ENCODE results near the gene TRRAP. TPM values are rescaled to one million over a fixed set of nuclear protein-coding genes. Genes with fewer than 3 reads are reported as not detected.

Gene TRRAP
- total and polyA plus RNA-seq, 2 of the 4 experiments (the other 2 are of a cell fraction) = 12.5 to 18.1 TPM

GRCh38 chr7:98982686-98983085, 104.4 kb downstream of the TRRAP start:
- dilution Hi-C loops (cut with HindIII; ENCODE audit: low sequenced_read_pairs, unreplicated experiment) = no loop called here

More at GRCh38 chr7:98982686-98983085, 104.4 kb downstream of the TRRAP start:
- peaks cover 63% of the 10 kb centered on the region for H3K36me3 ChIP-seq (ENCODE audit: control insufficient read depth, insufficient read depth, low read length)
- DNase-seq (no peak), ATAC-seq (ENCODE audit: low read depth) (no peak)
- H3K4ac ChIP-seq (ENCODE audit: low read depth, low read length) = no peak overlapping the region
- no peak overlapping the region for H4K5ac ChIP-seq (ENCODE audit: low read depth, low read length)
- no peaks in the 10 kb centered on the region for H4K20me1 ChIP-seq (ENCODE audit: insufficient read depth, low read length)
- BruUV-seq (replicated peaks) = no TSS peak
- H3K27ac ChIP-seq (ENCODE audit: insufficient read depth, low read length) = no peak overlapping the region
- no peak overlapping the region for H2AK9ac ChIP-seq (replicated peaks; ENCODE audit: low read depth, low read length, poor library complexity)
- ChIA-PET POLR2A (ENCODE audit: unreplicated experiment) (no interaction called here), CTCF (no interaction called here)
- intact Hi-C loops (cut with micrococcal nuclease) = loop anchor here (10.0 kb wide), 1 partner anchor 88 kb away; no protein-coding TSS in a partner anchor
- no peak overlapping the region for H3K23ac ChIP-seq (ENCODE audit: low read depth, low read length)
- no peak overlapping the region for H3K4me3 ChIP-seq (ENCODE audit: insufficient read depth, low read depth, low read length)
- WGBS, 2 experiments (ENCODE audit: extremely low coverage in 2 of 2, insufficient read length in 1 of 2) = 92% methylated on average over 4 of the region's 8 CpGs; no CpG with 5 or more reads in 1 of the 2 experiments
- H2AK5ac ChIP-seq (ENCODE audit: low read depth, low read length) = no peak overlapping the region
- H3K9me1 ChIP-seq (ENCODE audit: insufficient read depth, low read length) = no peaks in the 10 kb centered on the region; the same call in 1 of the 2 replicates
- H3K27me3 ChIP-seq (ENCODE audit: control insufficient read depth, insufficient read depth, low read length) = no peaks in the 10 kb centered on the region
- no peaks in the 10 kb centered on the region; a peak in 2 of 4 replicates for H3K79me1 ChIP-seq (ENCODE audit: low read depth in 1 of 2, low read length in 2 of 2)
- H3K56ac ChIP-seq (ENCODE audit: extremely low read depth, insufficient read depth, low read length) = no peak overlapping the region
- H2BK20ac ChIP-seq (ENCODE audit: low read depth, low read length) = no peak overlapping the region
- H4K8ac ChIP-seq (ENCODE audit: low read depth in 2 of 2, low read length in 2 of 2) = no peak overlapping the region
- no peak overlapping the region for H2BK15ac ChIP-seq (ENCODE audit: low read depth, low read length)
- TF ChIP-seq RFX5 (IDR thresholded peaks at IDR 0.05; ENCODE audit: low read depth, low read length) (no peak), RCOR1 (IDR thresholded peaks at IDR 0.05; ENCODE audit: insufficient replicate concordance, low read length) (no peak), MAFK (IDR thresholded peaks at IDR 0.05; ENCODE audit: low read depth, low read length) (no peak), CHD1 (IDR thresholded peaks at IDR 0.05; ENCODE audit: low read depth, low read length) (no peak)
- in situ Hi-C loops (cut with MboI; ENCODE audit: low sequenced_read_pairs) = no loop called here
- no peak overlapping the region for H2AFZ ChIP-seq (replicated peaks; ENCODE audit: low read length, poor library complexity)
- H3K9ac ChIP-seq (ENCODE audit: low read depth, low read length) = no peak overlapping the region
- no peak overlapping the region for H4K91ac ChIP-seq (ENCODE audit: insufficient read depth, low read depth, low read length)
- no peaks in the 10 kb centered on the region for H3K4me1 ChIP-seq (ENCODE audit: control insufficient read depth, insufficient read depth, low read length)
- H3K18ac ChIP-seq (ENCODE audit: low read depth, low read length) = no peak overlapping the region
- no peak overlapping the region for H2BK5ac ChIP-seq (ENCODE audit: low read depth, low read length, poor library complexity, severe bottlenecking)
- H3K4me2 ChIP-seq (ENCODE audit: low read depth, low read length) = no peak overlapping the region
- H2BK120ac ChIP-seq (ENCODE audit: low read depth, low read length) = no peak overlapping the region
- H3K9me3 ChIP-seq (ENCODE audit: control insufficient read depth, insufficient read depth, low read length) = no peaks in the 10 kb centered on the region; the same call in 1 of the 2 replicates
- H3K14ac ChIP-seq (replicated peaks; ENCODE audit: low read depth, low read length) = no peak overlapping the region
